Activated B cell treated with CpG ODN at 0.5 μM for 24 hours (primary cell): ENCODE results near the gene SLC2A10. TPM values are rescaled to one million over a fixed set of nuclear protein-coding genes. Genes with fewer than 3 reads are reported as not detected.
A peak's percentile ranks its signal among the peaks of the same experiment; 100 is the strongest.

Experiments
- ATAC-seq: fragments of 200-7000 bp; cut with Tn5 transposase; one replicate; pipeline ENCODE4 v1.10.0; 2021; ENCODE audit warnings: low read depth, mild to moderate bottlenecking, moderate library complexity
- CTCF ChIA-PET: fragments of 350-600 bp; sonication (Branson Sonifier 250); formaldehyde crosslinking; loops from one replicate; lab custom pipeline; 2021; ENCODE audit warnings: antibody characterized with exemption; lab: Charles Lee
- POLR2A ChIA-PET: fragments of 350-600 bp; sonication (Branson Sonifier 250); formaldehyde crosslinking; loops from one replicate; lab custom pipeline; 2021; ENCODE audit warnings: antibody characterized with exemption; lab: Charles Lee
- DNase-seq: peaks from one replicate; pipeline ENCODE4 v3.0.0; 2022
- H3K27ac Mint-ChIP-seq: one replicate; pipeline ENCODE4 v1.8.0; 2020; ENCODE audit warnings: mixed read lengths
- H3K27me3 Mint-ChIP-seq: one replicate; pipeline ENCODE4 v1.8.0; 2021; ENCODE audit warnings: mixed read lengths
- H3K36me3 Mint-ChIP-seq: one replicate; pipeline ENCODE4 v1.8.0; 2021; ENCODE audit warnings: low read depth, mixed read lengths
- H3K4me1 Mint-ChIP-seq: one replicate; pipeline ENCODE4 v1.8.0; 2021; ENCODE audit warnings: mixed read lengths
- H3K4me3 Mint-ChIP-seq: one replicate; pipeline ENCODE4 v1.8.0; 2020; ENCODE audit warnings: mild to moderate bottlenecking, mixed read lengths
- H3K9me3 Mint-ChIP-seq: one replicate; pipeline ENCODE4 v1.8.0; 2020; ENCODE audit warnings: mixed read lengths
- intact Hi-C: fragments of 100-400 bp; cut with micrococcal nuclease; formaldehyde crosslinking; loops from one replicate; pipeline ENCODE4 v1.15.1; 2024
- total RNA-seq: library from RNA; stranded (reverse); gene quantifications from 2 replicates; pipeline ENCODE4 v1.2.3, GENCODE V29; 2022
- TF ChIP-seq, protein P1 (sequence below): fragments of 200-600 bp; IDR thresholded peaks from one replicate; pipeline ENCODE4 v1.8.0; 2022; ENCODE audit warnings: antibody characterized with exemption, mild to moderate bottlenecking

The SLC2A10 gene
- total RNA-seq, 1 donor from 2014 or later = not detected

- H3K9me3 Mint-ChIP-seq = no peaks in the 10 kb centered on the region
- peaks cover 25% of the 10 kb centered on the region for H3K4me1 Mint-ChIP-seq
- no peak overlapping the region for H3K27ac Mint-ChIP-seq
- peaks cover 3% of the 10 kb centered on the region for H3K36me3 Mint-ChIP-seq
- intact Hi-C loops = no loop called here
- ATAC-seq (no peak), DNase-seq (no peak)
- H3K4me3 Mint-ChIP-seq = no peak overlapping the region
- ChIA-PET CTCF (no interaction called here), POLR2A (no interaction called here)
- no peaks in the 10 kb centered on the region for H3K27me3 Mint-ChIP-seq
- TF ChIP-seq, protein P1, sequence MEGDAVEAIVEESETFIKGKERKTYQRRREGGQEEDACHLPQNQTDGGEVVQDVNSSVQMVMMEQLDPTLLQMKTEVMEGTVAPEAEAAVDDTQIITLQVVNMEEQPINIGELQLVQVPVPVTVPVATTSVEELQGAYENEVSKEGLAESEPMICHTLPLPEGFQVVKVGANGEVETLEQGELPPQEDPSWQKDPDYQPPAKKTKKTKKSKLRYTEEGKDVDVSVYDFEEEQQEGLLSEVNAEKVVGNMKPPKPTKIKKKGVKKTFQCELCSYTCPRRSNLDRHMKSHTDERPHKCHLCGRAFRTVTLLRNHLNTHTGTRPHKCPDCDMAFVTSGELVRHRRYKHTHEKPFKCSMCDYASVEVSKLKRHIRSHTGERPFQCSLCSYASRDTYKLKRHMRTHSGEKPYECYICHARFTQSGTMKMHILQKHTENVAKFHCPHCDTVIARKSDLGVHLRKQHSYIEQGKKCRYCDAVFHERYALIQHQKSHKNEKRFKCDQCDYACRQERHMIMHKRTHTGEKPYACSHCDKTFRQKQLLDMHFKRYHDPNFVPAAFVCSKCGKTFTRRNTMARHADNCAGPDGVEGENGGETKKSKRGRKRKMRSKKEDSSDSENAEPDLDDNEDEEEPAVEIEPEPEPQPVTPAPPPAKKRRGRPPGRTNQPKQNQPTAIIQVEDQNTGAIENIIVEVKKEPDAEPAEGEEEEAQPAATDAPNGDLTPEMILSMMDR = no peak
These were observed 30.9 kb upstream of the SLC2A10 start for GRCh38 chr20:46678516-46678915.

GRCh38 chr20:46680684-46681031 lies 28.8 kb upstream of the SLC2A10 start:
- ATAC-seq = no peak
- intact Hi-C loops = loop anchor here (1.0 to 10.0 kb wide), 3 partner anchors 118 to 1796 kb away; partner anchors contain the start of genes SLC12A5 and YWHAB
- Mint-ChIP-seq H3K36me3 (peaks cover 17% of the 10 kb centered on the region), H3K4me1 (peaks cover 36% of the 10 kb centered on the region), H3K27me3 (no peaks in the 10 kb centered on the region), H3K9me3 (no peaks in the 10 kb centered on the region), H3K4me3 (no peak overlapping the region), H3K27ac (no peak overlapping the region)
- no peak for DNase-seq
- POLR2A ChIA-PET = interaction anchor here (1.0 kb wide), 1 partner anchor 548 kb away, joined by 3 read pairs; no protein-coding TSS in a partner anchor
- CTCF ChIA-PET = interaction anchor here (0.7 to 5.3 kb wide), 12 partner anchors 8 to 694 kb away, joined by 3 to 50 read pairs (median 4); partner anchors contain the start of gene TP53RK
- TF ChIP-seq, protein P1 = no peak

- no peak overlapping the region for H3K4me3 Mint-ChIP-seq
- intact Hi-C loops = loop anchor here (1.0 to 10.0 kb wide), 3 partner anchors 119 to 1796 kb away; partner anchors contain the start of genes SLC12A5 and YWHAB
- no peaks in the 10 kb centered on the region for H3K9me3 Mint-ChIP-seq
- H3K27me3 Mint-ChIP-seq = no peaks in the 10 kb centered on the region
- ATAC-seq (peak; percentile 71), DNase-seq (no peak)
- TF ChIP-seq, protein P1 = no peak
- peaks cover 23% of the 10 kb centered on the region for H3K36me3 Mint-ChIP-seq
- ChIA-PET POLR2A (interaction anchor here (0.6 to 1.1 kb wide), 3 partner anchors 138 to 548 kb away, joined by 3 to 21 read pairs (median 3); partner anchors contain the start of gene ZNF334), CTCF (interaction anchor here (0.7 to 5.3 kb wide), 14 partner anchors 8 to 694 kb away, joined by 3 to 50 read pairs (median 4); partner anchors contain the start of gene TP53RK)
- peak overlapping the region; percentile 21 for H3K27ac Mint-ChIP-seq
- peaks cover 42% of the 10 kb centered on the region for H3K4me1 Mint-ChIP-seq
These were observed 28.2 kb upstream of the SLC2A10 start for GRCh38 chr20:46681032-46681854.

GRCh38 chr20:46682063-46682821 lies 27.2 kb upstream of the SLC2A10 start:
- POLR2A ChIA-PET = interaction anchor here (1.1 kb wide), 1 partner anchor 169 kb away, joined by 3 read pairs; the partner anchor contains the start of gene ZNF334
- CTCF ChIA-PET = interaction anchor here (0.9 to 5.3 kb wide), 5 partner anchors 13 to 668 kb away, joined by 3 to 50 read pairs (median 3); no protein-coding TSS in a partner anchor
- peaks cover 30% of the 10 kb centered on the region for H3K36me3 Mint-ChIP-seq
- H3K9me3 Mint-ChIP-seq = no peaks in the 10 kb centered on the region
- H3K4me3 Mint-ChIP-seq = no peak overlapping the region
- intact Hi-C loops = loop anchor here (10.0 kb wide), 2 partner anchors 657 to 1797 kb away; partner anchors contain the start of genes SLC12A5 and YWHAB
- no peak for DNase-seq
- H3K27ac Mint-ChIP-seq = no peak overlapping the region
- peaks cover 52% of the 10 kb centered on the region for H3K4me1 Mint-ChIP-seq
- ATAC-seq = no peak
- TF ChIP-seq, protein P1 = no peak
- no peaks in the 10 kb centered on the region for H3K27me3 Mint-ChIP-seq
